ENCODE measurements around the gene TNFRSF14.
"Not testable (repeated sequence)": the region's sequence is repeated elsewhere in the genome, so short reads cannot be mapped to it uniquely, and the experiment has no call there.

Gene TNFRSF14

GRCh38 chr1:2555634-2556276, 416 bp upstream of the TNFRSF14 start:
- DNase-seq, result peak; percentile 84

- no peak for DNase-seq
Observed at GRCh38 chr1:2556678-2557481, 709 bp downstream of the TNFRSF14 start.

- DNase-seq, result no peak
Observed at GRCh38 chr1:2557482-2558400, 1.6 kb downstream of the TNFRSF14 start.

- no peak for DNase-seq
Observed at GRCh38 chr1:2558420-2558819, 2.2 kb downstream of the TNFRSF14 start.

- no peak for DNase-seq
Observed at GRCh38 chr1:2558861-2559260, 2.7 kb downstream of the TNFRSF14 start.

- DNase-seq, result no peak
Observed at GRCh38 chr1:2559509-2560298, 3.5 kb downstream of the TNFRSF14 start.

GRCh38 chr1:2560299-2561073, 4.3 kb downstream of the TNFRSF14 start:
- no peak for DNase-seq

- DNase-seq, result no peak
Observed at GRCh38 chr1:2561446-2561845, 5.3 kb downstream of the TNFRSF14 start.

GRCh38 chr1:2561898-2562895, 6.0 kb downstream of the TNFRSF14 start:
- no peak for DNase-seq

GRCh38 chr1:2563205-2563604, 7.0 kb downstream of the TNFRSF14 start:
- no peak for DNase-seq

- no peak for DNase-seq
Observed at GRCh38 chr1:2564006-2564814, 8.0 kb downstream of the TNFRSF14 start.

- DNase-seq, result no peak
Observed at GRCh38 chr1:2564815-2565374, 8.7 kb downstream of the TNFRSF14 start.

- DNase-seq, result no peak
Observed at GRCh38 chr1:2566101-2567045, 10.2 kb downstream of the TNFRSF14 start.

- DNase-seq, result no peak
Observed at GRCh38 chr1:2567083-2567679, 11.0 kb downstream of the TNFRSF14 start.

GRCh38 chr1:2568187-2568816, 12.1 kb downstream of the TNFRSF14 start:
- not testable (repeated sequence) for DNase-seq

- DNase-seq, result no peak
Observed at GRCh38 chr1:2569060-2569459, 12.9 kb downstream of the TNFRSF14 start.

- not testable (repeated sequence) for DNase-seq
Observed at GRCh38 chr1:2569703-2570102, 13.5 kb downstream of the TNFRSF14 start.
